H9 (cell line): ENCODE measurements around the gene SDHB. TPM values are rescaled to one million over a fixed set of nuclear protein-coding genes. Genes with fewer than 3 reads are reported as not detected.

Experiments used
- DNase-seq: peaks from one replicate; pipeline ENCODE4 v3.0.0-alpha.2; 2017
- H2AFZ ChIP-seq: one replicate; pipeline ENCODE4 v1.6.1; 2013; ENCODE audit warnings: mild to moderate bottlenecking, low read length, control low read depth, moderate library complexity
- H2AK5ac ChIP-seq: 2 replicates; pipeline ENCODE4 v1.6.1; 2013; ENCODE audit warnings: low read length, control low read depth, mixed read lengths; ENCODE audit not compliant: insufficient read length
- H2BK120ac ChIP-seq: one replicate; pipeline ENCODE4 v1.6.1; 2013; ENCODE audit warnings: low read depth, mild to moderate bottlenecking, low read length, control low read depth, inconsistent platforms; ENCODE audit not compliant: poor library complexity, severe bottlenecking
- H2BK12ac ChIP-seq: 2 replicates; pipeline ENCODE4 v1.6.1; 2013; ENCODE audit warnings: low read length, control low read depth, mixed read lengths, low read depth; ENCODE audit not compliant: insufficient read length
- H2BK15ac ChIP-seq: 2 replicates; pipeline ENCODE4 v1.6.1; 2013; ENCODE audit warnings: low read depth, low read length, control low read depth
- H2BK20ac ChIP-seq: one replicate; pipeline ENCODE4 v1.6.1; 2013; ENCODE audit warnings: low read depth, mild to moderate bottlenecking, low read length, control low read depth, inconsistent platforms; ENCODE audit not compliant: poor library complexity, severe bottlenecking
- H2BK5ac ChIP-seq: 2 replicates; pipeline ENCODE4 v1.6.1; 2013; ENCODE audit warnings: low read length, control low read depth, mixed read lengths; ENCODE audit not compliant: insufficient read length
- H3K14ac ChIP-seq: 2 replicates; pipeline ENCODE4 v1.6.1; 2013; ENCODE audit warnings: low read length, control low read depth; ENCODE audit not compliant: insufficient read depth
- H3K18ac ChIP-seq: 2 replicates; pipeline ENCODE4 v1.6.1; 2013; ENCODE audit warnings: low read depth, mild to moderate bottlenecking, mixed read lengths, low read length, control low read depth; ENCODE audit not compliant: insufficient read length
- H3K23ac ChIP-seq: 2 replicates; pipeline ENCODE4 v1.6.1; 2013; ENCODE audit warnings: low read length, control low read depth, mixed read lengths, low read depth; ENCODE audit not compliant: insufficient read length
- H3K23me2 ChIP-seq: 2 replicates; pipeline ENCODE4 v1.6.1; 2013; ENCODE audit warnings: low read depth, mild to moderate bottlenecking, mixed read lengths, low read length, control low read depth; ENCODE audit not compliant: insufficient read length, poor library complexity, severe bottlenecking
- H3K27ac ChIP-seq: 2 replicates; pipeline ENCODE4 v1.5.1; 2013; ENCODE audit warnings: low read length, control low read depth, mixed read lengths, low read depth; ENCODE audit not compliant: insufficient read length
- H3K27me3 ChIP-seq: 2 replicates; pipeline ENCODE4 v1.6.1; 2013; ENCODE audit warnings: low read length, control low read depth, inconsistent platforms; ENCODE audit not compliant: insufficient read depth
- H3K4ac ChIP-seq: 2 replicates; pipeline ENCODE4 v1.6.1; 2013; ENCODE audit warnings: low read depth, mild to moderate bottlenecking, control low read depth, inconsistent platforms, low read length, moderate library complexity
- H3K4me1 ChIP-seq: 2 replicates; pipeline ENCODE4 v1.6.1; 2013; ENCODE audit warnings: low read length, control low read depth, inconsistent platforms; ENCODE audit not compliant: insufficient read depth
- H3K4me2 ChIP-seq: 2 replicates; pipeline ENCODE4 v1.6.1; 2013; ENCODE audit warnings: low read length, control low read depth, mixed read lengths; ENCODE audit not compliant: insufficient read length, insufficient read depth
- H3K56ac ChIP-seq: 2 replicates; pipeline ENCODE4 v1.6.1; 2013; ENCODE audit warnings: low read depth, mild to moderate bottlenecking, mixed read lengths, low read length, control low read depth; ENCODE audit not compliant: insufficient read length
- H3K79me1 ChIP-seq: 2 replicates; pipeline ENCODE4 v1.6.1; 2013; ENCODE audit warnings: low read depth, mild to moderate bottlenecking, moderate library complexity, low read length, control low read depth, inconsistent platforms; ENCODE audit not compliant: insufficient read depth, poor library complexity, severe bottlenecking
- H3K79me2 ChIP-seq: 2 replicates; pipeline ENCODE4 v1.6.1; 2013; ENCODE audit warnings: low read length, control low read depth, inconsistent platforms; ENCODE audit not compliant: insufficient read depth
- H3K9ac ChIP-seq: 2 replicates; pipeline ENCODE4 v1.6.1; 2013; ENCODE audit warnings: low read length, control low read depth, mixed read lengths; ENCODE audit not compliant: insufficient read length; ENCODE audit errors: extremely low read depth
- H3K9me3 ChIP-seq: one replicate; pipeline ENCODE4 v1.6.1; 2013; ENCODE audit warnings: low read depth, low read length, inconsistent platforms; ENCODE audit not compliant: control insufficient read depth
- H3T11ph ChIP-seq: one replicate; pipeline ENCODE4 v1.6.1; 2013; ENCODE audit warnings: mild to moderate bottlenecking, low read length, control low read depth, inconsistent platforms
- H4K20me1 ChIP-seq: one replicate; pipeline ENCODE4 v1.6.1; 2013; ENCODE audit not compliant: control insufficient read depth, insufficient read length, insufficient read depth
- H4K5ac ChIP-seq: 2 replicates; pipeline ENCODE4 v1.6.1; 2013; ENCODE audit warnings: low read depth, mild to moderate bottlenecking, mixed read lengths, low read length, control low read depth; ENCODE audit not compliant: insufficient read length
- H4K8ac ChIP-seq: replicated peaks from 2 replicates; pipeline ENCODE4 v1.6.1; 2013; ENCODE audit warnings: low read length, control low read depth, mixed read lengths, low read depth; ENCODE audit not compliant: insufficient read length
- H4K91ac ChIP-seq: 2 replicates; pipeline ENCODE4 v1.6.1; 2013; ENCODE audit warnings: low read depth, mild to moderate bottlenecking, moderate library complexity, mixed read lengths, low read length, control low read depth; ENCODE audit not compliant: insufficient read length
- H3K27ac Mint-ChIP-seq, 3 experiments: 2 replicates in 2 of 3; 3 replicates in 1 of 3; pipeline ENCODE4 v1.8.0; 2020 to 2021; ENCODE audit warnings: mixed read lengths in 3 of 3, mild to moderate bottlenecking in 1 of 3, moderate library complexity in 1 of 3
- H3K27me3 Mint-ChIP-seq: 2 replicates; pipeline ENCODE4 v1.8.0; 2021; ENCODE audit warnings: low read depth, mild to moderate bottlenecking, moderate library complexity, mixed read lengths
- H3K36me3 Mint-ChIP-seq, 3 experiments: 2 replicates in 2 of 3; 3 replicates in 1 of 3; pipeline ENCODE4 v1.8.0; 2020 to 2021; ENCODE audit warnings: low read depth in 3 of 3, mixed read lengths in 3 of 3; ENCODE audit not compliant: insufficient read depth in 1 of 3
- H3K4me1 Mint-ChIP-seq, 2 experiments: 2 replicates each; pipeline ENCODE4 v1.8.0; 2020; ENCODE audit warnings: mixed read lengths in 2 of 2
- H3K4me3 Mint-ChIP-seq, 2 experiments: 2 replicates in 1 of 2; 3 replicates in 1 of 2; pipeline ENCODE4 v1.8.0; 2020 to 2021; ENCODE audit warnings: mild to moderate bottlenecking in 2 of 2, mixed read lengths in 2 of 2, moderate library complexity in 1 of 2
- H3K9me3 Mint-ChIP-seq, 2 experiments: 2 replicates in 1 of 2; 3 replicates in 1 of 2; pipeline ENCODE4 v1.8.0; 2020; ENCODE audit warnings: mild to moderate bottlenecking in 2 of 2, mixed read lengths in 2 of 2, moderate library complexity in 1 of 2
- WGBS: extraction: QIAGEN DNeasy Blood & Tissue Kit; methylation state at CpG from one replicate; pipeline ENCODE4 v1.1.7; 2013; ENCODE audit warnings: missing lambda C conversion rate, low lambda C conversion rate, mixed read lengths; ENCODE audit not compliant: insufficient read length; ENCODE audit errors: extremely low coverage; 5-methylcytosine and 5-hydroxymethylcytosine counted together
- total RNA-seq: library from RNA; stranded (reverse); gene quantifications from 2 replicates; pipeline ENCODE4 v1.2.1, GENCODE V29; 2021
- TF ChIP-seq, protein P1 (sequence below): fragments of 200-600 bp; sonication (generic); conservative IDR thresholded peaks from 3 replicates; pipeline ENCODE4 v1.8.0; 2021; ENCODE audit warnings: antibody characterized with exemption, mild to moderate bottlenecking

SDHB gene
- total RNA-seq, 1 experiment from 2014 or later: 77.5 TPM

DNA sequence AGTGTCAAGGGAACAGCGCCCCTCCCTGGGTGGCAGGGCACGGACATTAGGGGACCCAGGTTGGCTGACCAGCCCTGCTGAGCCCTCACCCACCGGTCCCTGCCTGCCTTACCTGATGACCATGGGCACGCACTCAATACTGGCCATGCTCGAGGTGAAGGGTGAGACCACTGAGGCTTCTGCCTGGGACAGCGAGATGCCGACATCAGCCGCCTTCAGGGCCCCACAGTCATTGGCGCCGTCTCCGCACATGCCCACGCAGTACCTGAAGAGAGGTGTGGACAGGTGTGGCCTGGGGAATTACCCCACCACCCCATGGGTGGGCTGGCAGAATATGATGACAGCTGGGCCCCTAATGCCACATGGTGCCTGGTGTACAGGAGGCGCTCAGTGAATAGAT is 65.6 kb downstream of the SDHB start:
- peaks cover 7 to 14% of the 10 kb centered on the region in 2 experiments for H3K4me1 Mint-ChIP-seq
- Histone ChIP-seq H3K9ac (no peak overlapping the region), H4K5ac (no peak overlapping the region), H3K79me1 (no peaks in the 10 kb centered on the region), H3K4ac (no peak overlapping the region), H2BK15ac (no peak overlapping the region), H3K4me1 (no peaks in the 10 kb centered on the region), H3K23me2 (no peaks in the 10 kb centered on the region), H2BK12ac (no peak overlapping the region), H3K14ac (no peak overlapping the region), H3K27ac (no peak overlapping the region), H2BK120ac (no peak overlapping the region), H4K91ac (no peak overlapping the region), H3K79me2 (no peaks in the 10 kb centered on the region), H3K18ac (no peak overlapping the region), H3K27me3 (no peaks in the 10 kb centered on the region), H2AFZ (no peak overlapping the region), H3K4me2 (no peak overlapping the region), H4K20me1 (no peaks in the 10 kb centered on the region), H4K8ac (no peak overlapping the region), H2AK5ac (no peak overlapping the region), H3K56ac (no peak overlapping the region), H2BK20ac (no peak overlapping the region), H2BK5ac (no peak overlapping the region), H3T11ph (no peak overlapping the region), H3K23ac (no peak overlapping the region), H3K9me3 (no peaks in the 10 kb centered on the region)
- no CpG with 5 or more reads among the region's 13 CpGs for WGBS
- no peak overlapping the region for H3K4me3 Mint-ChIP-seq
- DNase-seq: no peak
- H3K36me3 Mint-ChIP-seq: peaks cover 3 to 22% (median 14%) of the 10 kb centered on the region in 3 experiments; a peak in 6 of 7 replicates
- H3K9me3 Mint-ChIP-seq: no peaks in the 10 kb centered on the region
- H3K27me3 Mint-ChIP-seq: no peaks in the 10 kb centered on the region
- TF ChIP-seq, protein P1, sequence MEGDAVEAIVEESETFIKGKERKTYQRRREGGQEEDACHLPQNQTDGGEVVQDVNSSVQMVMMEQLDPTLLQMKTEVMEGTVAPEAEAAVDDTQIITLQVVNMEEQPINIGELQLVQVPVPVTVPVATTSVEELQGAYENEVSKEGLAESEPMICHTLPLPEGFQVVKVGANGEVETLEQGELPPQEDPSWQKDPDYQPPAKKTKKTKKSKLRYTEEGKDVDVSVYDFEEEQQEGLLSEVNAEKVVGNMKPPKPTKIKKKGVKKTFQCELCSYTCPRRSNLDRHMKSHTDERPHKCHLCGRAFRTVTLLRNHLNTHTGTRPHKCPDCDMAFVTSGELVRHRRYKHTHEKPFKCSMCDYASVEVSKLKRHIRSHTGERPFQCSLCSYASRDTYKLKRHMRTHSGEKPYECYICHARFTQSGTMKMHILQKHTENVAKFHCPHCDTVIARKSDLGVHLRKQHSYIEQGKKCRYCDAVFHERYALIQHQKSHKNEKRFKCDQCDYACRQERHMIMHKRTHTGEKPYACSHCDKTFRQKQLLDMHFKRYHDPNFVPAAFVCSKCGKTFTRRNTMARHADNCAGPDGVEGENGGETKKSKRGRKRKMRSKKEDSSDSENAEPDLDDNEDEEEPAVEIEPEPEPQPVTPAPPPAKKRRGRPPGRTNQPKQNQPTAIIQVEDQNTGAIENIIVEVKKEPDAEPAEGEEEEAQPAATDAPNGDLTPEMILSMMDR: no peak
- H3K27ac Mint-ChIP-seq: no peak overlapping the region
